HepG2 (cell line): ENCODE data around the gene MUTYH. TPM values are rescaled to one million over a fixed set of nuclear protein-coding genes. Genes with fewer than 3 reads are reported as not detected.
A peak's percentile ranks its signal among the peaks of the same experiment; 100 is the strongest.

Experiments used
- ATAC-seq: fragments of 200-7000 bp; cut with Tn5 transposase; 3 replicates; pipeline ENCODE4 v1.9.1; 2020; ENCODE audit warnings: mild to moderate bottlenecking, moderate library complexity
- BruUV-seq: library from RNA; stranded (reverse); fragments of 400-500 nt; replicated peaks from 2 replicates; lab custom pipeline; 2021; lab: Mats Ljungman, UMichigan
- CTCF ChIA-PET: fragments of 300-600 bp; formaldehyde crosslinking; extraction: SDS; loops from one replicate; lab custom pipeline; 2021; ENCODE audit warnings: low total read pairs, inconsistent platforms, low intra/inter-chr PET ratio; lab: Yijun Ruan, JAX
- POLR2A ChIA-PET: fragments of 350-600 bp; sonication (Branson Sonifier 250); formaldehyde crosslinking; loops from one replicate; lab custom pipeline; 2020; ENCODE audit warnings: antibody characterized with exemption, inconsistent platforms; lab: Yijun Ruan, JAX
- DNase-seq: peaks from one replicate; pipeline ENCODE4 v3.0.0-alpha.2; 2015; ENCODE audit warnings: low spot score
- FAIRE-seq: peaks from 3 replicates; lab custom pipeline; 2011; peaks lifted over from hg19 to GRCh38; lab: Jason Lieb, UNC
- H2AFZ ChIP-seq: one replicate; pipeline ENCODE4 v1.6.1; 2011; ENCODE audit warnings: low read length, inconsistent platforms
- H3K27ac ChIP-seq: fragments of 300-600 bp; 3 replicates; pipeline ENCODE4 v1.8.0; 2011; ENCODE audit warnings: mixed run types, mild to moderate bottlenecking, mixed read lengths, low read length, inconsistent platforms; ENCODE audit not compliant: insufficient read depth; ENCODE audit errors: extremely low read length
- H3K27me3 ChIP-seq, 2 experiments: fragments of 200-600 bp in 1 of 2; 2 replicates in 1 of 2; 3 replicates in 1 of 2; pipeline versions ENCODE4 v1.6.0 to v1.8.0; 2011; ENCODE audit warnings: low read length in 2 of 2, mild to moderate bottlenecking in 2 of 2, moderate library complexity in 2 of 2, inconsistent platforms in 1 of 2; ENCODE audit not compliant: insufficient read depth in 2 of 2, control insufficient read depth in 1 of 2
- H3K36me3 ChIP-seq, 2 experiments: fragments of 200-600 bp in 1 of 2; replicated peaks in 1 of 2; 2 replicates in 1 of 2; 3 replicates in 1 of 2; pipeline versions ENCODE4 v1.5.1 to v1.8.0; 2011; ENCODE audit warnings: low read length in 2 of 2, inconsistent platforms in 1 of 2; ENCODE audit not compliant: insufficient read depth in 2 of 2, control insufficient read depth in 1 of 2
- H3K4me1 ChIP-seq: 2 replicates; pipeline ENCODE4 v1.5.1; 2012; ENCODE audit warnings: low read length, inconsistent platforms; ENCODE audit not compliant: insufficient read depth
- H3K4me2 ChIP-seq: 2 replicates; pipeline ENCODE4 v1.6.0; 2011; ENCODE audit warnings: low read depth, low read length, inconsistent platforms
- H3K4me3 ChIP-seq, 3 experiments: fragments of 200-600 bp in 1 of 3; sonication (generic), shearing (Covaris generic) in 1 of 3; replicated peaks in 1 of 3; 2 replicates each; pipeline ENCODE4 v1.5.1; 2011 to 2016; ENCODE audit warnings: low read length in 3 of 3, inconsistent platforms in 2 of 3, low read depth in 2 of 3, mild to moderate bottlenecking in 2 of 3, control low read depth in 1 of 3, mixed read lengths in 1 of 3; ENCODE audit not compliant: insufficient read depth in 1 of 3
- H3K79me2 ChIP-seq: one replicate; pipeline ENCODE4 v1.6.1; 2011; ENCODE audit warnings: low read length, inconsistent platforms; ENCODE audit not compliant: insufficient read depth
- H3K9ac ChIP-seq: 2 replicates; pipeline ENCODE4 v1.6.0; 2011; ENCODE audit warnings: mild to moderate bottlenecking, low read depth, low read length, inconsistent platforms; ENCODE audit not compliant: insufficient read depth
- H3K9me3 ChIP-seq: 2 replicates; pipeline ENCODE4 v1.5.1; 2012; ENCODE audit warnings: mild to moderate bottlenecking, low read length
- H4K20me1 ChIP-seq: 2 replicates; pipeline ENCODE4 v1.6.0; 2011; ENCODE audit warnings: inconsistent platforms, mild to moderate bottlenecking, low read length, moderate library complexity; ENCODE audit not compliant: insufficient read depth
- AGO2 ChIP-seq: fragments of 200-400 bp; formaldehyde crosslinking; optimal IDR thresholded peaks from 2 replicates; pipeline ENCODE3; 2017; ENCODE audit warnings: mild to moderate bottlenecking, low read depth, low read length, moderate library complexity
- ATAD3A ChIP-seq: sonication (generic); formaldehyde crosslinking; IDR thresholded peaks from 2 replicates; pipeline ENCODE4 v1.4.0; 2020; ENCODE audit warnings: missing genetic modification reagents
- CC2D1A ChIP-seq: sonication (generic); formaldehyde crosslinking; IDR thresholded peaks from 2 replicates; pipeline ENCODE4 v1.8.1; 2023; ENCODE audit warnings: mild to moderate bottlenecking, missing genetic modification reagents
- ERF ChIP-seq: IDR thresholded peaks from 2 replicates; pipeline ENCODE4 v1.6.1; 2018; ENCODE audit warnings: missing biosample characterization, missing genetic modification reagents
- GATA4 ChIP-seq: sonication (generic); IDR thresholded peaks from 2 replicates; pipeline ENCODE4 v1.6.1; 2016; ENCODE audit warnings: antibody characterized with exemption, low read depth, borderline replicate concordance
- RNF2 ChIP-seq: fragments of 450-650 bp; conservative IDR thresholded peaks from 2 replicates; pipeline ENCODE4 v1.6.1; 2016; ENCODE audit warnings: low read depth
- SAFB2 ChIP-seq: sonication (generic); formaldehyde crosslinking; IDR thresholded peaks from 2 replicates; pipeline ENCODE4 v1.5.1; 2020; ENCODE audit warnings: missing genetic modification reagents, low read depth, mild to moderate bottlenecking, borderline replicate concordance
- SSRP1 ChIP-seq: IDR thresholded peaks from 2 replicates; pipeline ENCODE4 v1.6.1; 2016; ENCODE audit warnings: control low read depth
- TBX3 ChIP-seq: fragments of 450-650 bp; IDR thresholded peaks from 2 replicates; pipeline ENCODE4 v1.6.1; 2017; ENCODE audit warnings: antibody characterized with exemption, mild to moderate bottlenecking, inconsistent platforms, borderline replicate concordance
- ZNF10 ChIP-seq: sonication (generic); formaldehyde crosslinking; IDR thresholded peaks from 2 replicates; pipeline ENCODE4 v1.4.0; 2020; ENCODE audit warnings: mild to moderate bottlenecking, low read depth, missing genetic modification reagents, borderline replicate concordance
- ZNF235 ChIP-seq: sonication (generic); formaldehyde crosslinking; IDR thresholded peaks from 2 replicates; pipeline ENCODE4 v1.8.1; 2023; ENCODE audit warnings: mild to moderate bottlenecking, missing genetic modification reagents, borderline replicate concordance
- ZNF460 ChIP-seq: sonication (generic); formaldehyde crosslinking; IDR thresholded peaks from 2 replicates; pipeline ENCODE4 v1.5.1; 2020; ENCODE audit warnings: missing genetic modification reagents, mild to moderate bottlenecking, borderline replicate concordance
- ZNF670 ChIP-seq: sonication (generic); formaldehyde crosslinking; IDR thresholded peaks from 2 replicates; pipeline ENCODE4 v1.8.0; 2022; ENCODE audit warnings: mild to moderate bottlenecking, missing genetic modification reagents, borderline replicate concordance
- ZNF678 ChIP-seq: sonication (generic); formaldehyde crosslinking; IDR thresholded peaks from 2 replicates; pipeline ENCODE4 v1.4.0; 2020; ENCODE audit warnings: mild to moderate bottlenecking, missing genetic modification reagents
- ZSCAN31 ChIP-seq: sonication (generic); formaldehyde crosslinking; IDR thresholded peaks from 2 replicates; pipeline ENCODE4 v1.5.0; 2020; ENCODE audit warnings: low read depth, mild to moderate bottlenecking, missing genetic modification reagents
- WGBS: methylation state at CpG from one replicate; pipeline ENCODE4 v1.1.6; 2017; ENCODE audit warnings: low lambda C conversion rate; 5-methylcytosine and 5-hydroxymethylcytosine counted together
- in situ Hi-C: cut with HindIII; loops from 2 replicates; pipeline ENCODE4 v1.10.0; 2017; ENCODE audit warnings: low pct_unique_long_range_greater_than_20kb; ENCODE audit not compliant: extremely low pct_ligation_motif_present
- intact Hi-C: fragments of 100-400 bp; cut with micrococcal nuclease; formaldehyde crosslinking; loops from one replicate; pipeline ENCODE4 v1.10.0; 2022; ENCODE audit not compliant: unreplicated experiment
- polyA plus RNA-seq, 8 experiments: library from polyadenylated mRNA; depleted of rRNA in 3 of 8; stranded (reverse) in 7 of 8; unstranded in 1 of 8; fragments of >200 nt; fragmentation: Illumina TruSeq in 4 of 8; extraction: Trizol in 4 of 8; gene quantifications; 2 replicates each; pipeline versions ENCODE4 v1.2.1 to v1.2.3, GENCODE V29; 2011 to 2016; ENCODE audit warnings: low read depth in 4 of 8, missing spikeins in 1 of 8, mixed read lengths in 1 of 8; ENCODE audit not compliant: insufficient read depth in 1 of 8
- total RNA-seq, 5 experiments: library from RNA; depleted of rRNA; stranded (reverse); fragments of >200 nt; fragmentation: Illumina TruSeq; extraction: Trizol; gene quantifications; 2 replicates each; pipeline ENCODE4 v1.2.3, GENCODE V29; 2016; ENCODE audit warnings: low read depth in 1 of 5
- TF ChIP-seq, protein P1 (sequence below): sonication (generic); formaldehyde crosslinking; IDR thresholded peaks from 2 replicates; pipeline ENCODE4 v1.5.0; 2020; ENCODE audit warnings: missing genetic modification reagents
- TF ChIP-seq, protein P2 (sequence below): sonication (generic); formaldehyde crosslinking; IDR thresholded peaks from 2 replicates; pipeline ENCODE4 v1.8.1; 2022; ENCODE audit warnings: mild to moderate bottlenecking, missing genetic modification reagents
- TF ChIP-seq, protein P3 (sequence below): sonication (generic); formaldehyde crosslinking; IDR thresholded peaks from 2 replicates; pipeline ENCODE4 v1.9.0; 2022; ENCODE audit warnings: low read depth, missing genetic modification reagents
- TF ChIP-seq, protein P4 (sequence below): sonication (generic); formaldehyde crosslinking; IDR thresholded peaks from 2 replicates; pipeline ENCODE4 v1.9.0; 2021; ENCODE audit warnings: missing genetic modification reagents, mild to moderate bottlenecking, borderline replicate concordance

Gene MUTYH
- total and polyA plus RNA-seq, 2 of the 13 experiments (the other 11 are each of a cell fraction or from before 2014, with no cell fraction given), result 16.3 to 17.1 TPM

DNA sequence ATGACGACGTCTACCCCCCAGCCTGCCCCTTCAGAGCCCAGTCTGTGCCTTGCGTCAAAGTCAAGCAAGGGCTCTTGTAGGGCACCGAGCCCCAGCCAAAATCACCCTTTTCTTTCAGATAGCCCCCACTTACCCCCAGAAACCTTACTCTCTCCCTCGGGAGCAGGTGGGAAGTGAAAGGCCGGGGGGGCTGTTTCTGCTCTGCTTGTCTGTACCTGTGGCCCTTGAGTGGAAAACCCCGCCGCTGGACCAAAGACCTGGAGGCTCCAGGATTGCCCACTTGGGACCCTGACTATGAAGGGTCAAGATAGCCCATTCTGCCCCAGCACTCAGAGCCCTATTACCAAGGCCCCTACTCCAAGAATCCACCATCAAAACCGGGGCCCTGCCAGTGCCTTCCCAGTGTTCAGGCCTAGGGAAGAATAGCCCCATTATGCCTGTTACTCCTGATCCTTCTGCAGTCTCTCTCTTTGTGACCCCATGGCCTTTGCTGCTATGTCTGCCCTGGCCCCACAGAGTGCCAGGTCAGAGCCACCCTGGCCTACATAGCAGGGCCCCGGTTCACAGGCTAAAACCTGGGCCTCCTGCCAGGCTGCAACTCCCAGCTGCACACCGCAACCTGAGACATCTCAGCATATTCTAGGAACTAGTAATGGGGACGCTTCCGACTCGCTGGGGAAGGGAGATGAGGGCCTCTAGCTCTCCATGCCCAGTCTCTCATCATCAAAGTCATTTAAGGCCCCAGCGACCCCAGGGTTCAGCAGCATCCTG is 35.7 kb downstream of the MUTYH start:
- ATAC-seq (peak; percentile 49), FAIRE-seq (no peak), DNase-seq (peak; percentile 47)
- Histone ChIP-seq H2AFZ (no peak overlapping the region), H3K4me1 (peaks cover 46% of the 10 kb centered on the region), H3K79me2 (no peaks in the 10 kb centered on the region), H3K9me3 (no peaks in the 10 kb centered on the region), H3K4me2 (peak overlapping the region; percentile 86), H3K27ac (peak overlapping the region; percentile 90), H3K36me3 (no peaks in the 10 kb centered on the region), H4K20me1 (no peaks in the 10 kb centered on the region), H3K4me3 (peak overlapping the region; percentile 48 to 77 (median 75)), H3K27me3 (no peaks in the 10 kb centered on the region), H3K9ac (peak overlapping the region; percentile 81)
- intact Hi-C loops (loop anchor here (1.0 to 10.0 kb wide), 4 partner anchors 35 to 480 kb away; partner anchors contain the start of gene UROD), in situ Hi-C loops (loop anchor here (5.0 to 10.0 kb wide), 3 partner anchors 188 to 470 kb away; partner anchors contain the start of genes HECTD3, TESK2 and UROD)
- POLR2A ChIA-PET, result interaction anchor here (0.7 to 10.2 kb wide), 7 partner anchors 10 to 485 kb away, joined by 4 to 231 read pairs (median 9); partner anchors contain the start of genes HECTD3, MUTYH, PRDX1 and TESK2
- CTCF ChIA-PET, result interaction anchor here (0.9 to 3.0 kb wide), 4 partner anchors 189 to 292 kb away, joined by 3 to 13 read pairs (median 8); no protein-coding TSS in a partner anchor
- BruUV-seq, result no TSS peak
- WGBS, result 2% methylated on average over 7 of the region's 15 CpGs
- TF ChIP-seq ZNF235 (CRISPR knock-in tag), result no peak
- no peak for TF ChIP-seq TBX3
- TF ChIP-seq CC2D1A (CRISPR knock-in tag), result no peak
- TF ChIP-seq ZNF670, result 0 out of 2 replicates have a peak, but pooled peaks have one; percentile 23
- no peak for TF ChIP-seq ERF (CRISPR knock-in tag)
- no peak for TF ChIP-seq ZNF678 (CRISPR knock-in tag)
- TF ChIP-seq ZSCAN31, result no peak
- TF ChIP-seq, protein P1, sequence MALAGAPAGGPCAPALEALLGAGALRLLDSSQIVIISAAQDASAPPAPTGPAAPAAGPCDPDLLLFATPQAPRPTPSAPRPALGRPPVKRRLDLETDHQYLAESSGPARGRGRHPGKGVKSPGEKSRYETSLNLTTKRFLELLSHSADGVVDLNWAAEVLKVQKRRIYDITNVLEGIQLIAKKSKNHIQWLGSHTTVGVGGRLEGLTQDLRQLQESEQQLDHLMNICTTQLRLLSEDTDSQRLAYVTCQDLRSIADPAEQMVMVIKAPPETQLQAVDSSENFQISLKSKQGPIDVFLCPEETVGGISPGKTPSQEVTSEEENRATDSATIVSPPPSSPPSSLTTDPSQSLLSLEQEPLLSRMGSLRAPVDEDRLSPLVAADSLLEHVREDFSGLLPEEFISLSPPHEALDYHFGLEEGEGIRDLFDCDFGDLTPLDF (CRISPR knock-in tag), result no peak
- TF ChIP-seq SAFB2 (CRISPR knock-in tag), result no peak
- TF ChIP-seq ZNF460 (CRISPR knock-in tag), result no peak
- TF ChIP-seq, protein P2, sequence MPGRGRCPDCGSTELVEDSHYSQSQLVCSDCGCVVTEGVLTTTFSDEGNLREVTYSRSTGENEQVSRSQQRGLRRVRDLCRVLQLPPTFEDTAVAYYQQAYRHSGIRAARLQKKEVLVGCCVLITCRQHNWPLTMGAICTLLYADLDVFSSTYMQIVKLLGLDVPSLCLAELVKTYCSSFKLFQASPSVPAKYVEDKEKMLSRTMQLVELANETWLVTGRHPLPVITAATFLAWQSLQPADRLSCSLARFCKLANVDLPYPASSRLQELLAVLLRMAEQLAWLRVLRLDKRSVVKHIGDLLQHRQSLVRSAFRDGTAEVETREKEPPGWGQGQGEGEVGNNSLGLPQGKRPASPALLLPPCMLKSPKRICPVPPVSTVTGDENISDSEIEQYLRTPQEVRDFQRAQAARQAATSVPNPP (CRISPR knock-in tag), result no peak
- TF ChIP-seq, protein P3, sequence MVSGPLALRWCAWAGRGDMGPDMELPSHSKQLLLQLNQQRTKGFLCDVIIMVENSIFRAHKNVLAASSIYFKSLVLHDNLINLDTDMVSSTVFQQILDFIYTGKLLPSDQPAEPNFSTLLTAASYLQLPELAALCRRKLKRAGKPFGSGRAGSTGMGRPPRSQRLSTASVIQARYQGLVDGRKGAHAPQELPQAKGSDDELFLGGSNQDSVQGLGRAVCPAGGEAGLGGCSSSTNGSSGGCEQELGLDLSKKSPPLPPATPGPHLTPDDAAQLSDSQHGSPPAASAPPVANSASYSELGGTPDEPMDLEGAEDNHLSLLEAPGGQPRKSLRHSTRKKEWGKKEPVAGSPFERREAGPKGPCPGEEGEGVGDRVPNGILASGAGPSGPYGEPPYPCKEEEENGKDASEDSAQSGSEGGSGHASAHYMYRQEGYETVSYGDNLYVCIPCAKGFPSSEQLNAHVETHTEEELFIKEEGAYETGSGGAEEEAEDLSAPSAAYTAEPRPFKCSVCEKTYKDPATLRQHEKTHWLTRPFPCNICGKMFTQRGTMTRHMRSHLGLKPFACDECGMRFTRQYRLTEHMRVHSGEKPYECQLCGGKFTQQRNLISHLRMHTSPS, result no peak
- no peak for TF ChIP-seq SSRP1 (CRISPR knock-in tag)
- peak; percentile 10 for TF ChIP-seq AGO2
- no peak for TF ChIP-seq GATA4
- TF ChIP-seq RNF2, result no peak
- TF ChIP-seq, protein P4, sequence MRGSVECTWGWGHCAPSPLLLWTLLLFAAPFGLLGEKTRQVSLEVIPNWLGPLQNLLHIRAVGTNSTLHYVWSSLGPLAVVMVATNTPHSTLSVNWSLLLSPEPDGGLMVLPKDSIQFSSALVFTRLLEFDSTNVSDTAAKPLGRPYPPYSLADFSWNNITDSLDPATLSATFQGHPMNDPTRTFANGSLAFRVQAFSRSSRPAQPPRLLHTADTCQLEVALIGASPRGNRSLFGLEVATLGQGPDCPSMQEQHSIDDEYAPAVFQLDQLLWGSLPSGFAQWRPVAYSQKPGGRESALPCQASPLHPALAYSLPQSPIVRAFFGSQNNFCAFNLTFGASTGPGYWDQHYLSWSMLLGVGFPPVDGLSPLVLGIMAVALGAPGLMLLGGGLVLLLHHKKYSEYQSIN (CRISPR knock-in tag), result no peak
- TF ChIP-seq ZNF10, result no peak
- no peak for TF ChIP-seq ATAD3A (CRISPR knock-in tag)
